ENCODE data around the gene MTHFD1L. TPM values are rescaled to one million over a fixed set of nuclear protein-coding genes. Genes with fewer than 3 reads are reported as not detected.

The MTHFD1L gene
- total RNA-seq, 8 experiments from 2014 or later = 23.0 to 82.3 (median 37.5) TPM

- H3K4me3 ChIP-seq = no peak overlapping the region
- H3K27ac ChIP-seq = no peak overlapping the region
- no peak for ATAC-seq (replicated peaks in 6 of 8)
- no peaks in the 10 kb centered on the region for H3K4me1 ChIP-seq (replicated peaks in 1 of 2)
- in situ Hi-C loops (cut with MboI; ENCODE audit: low pct_unique_long_range_greater_than_20kb in 2 of 9, low sequenced_read_pairs in 9 of 9, unreplicated experiment in 9 of 9) = no loop called here
- 68 to 100% (median 92%) methylated on average over 1 to 5 of the region's 6 CpGs; no CpG with 5 or more reads in 2 of the 10 experiments for WGBS, 10 experiments
Measured at GRCh38 chr6:150967381-150967780, 101.9 kb downstream of the MTHFD1L start.

GRCh38 chr6:150967910-150968309 is 102.4 kb downstream of the MTHFD1L start:
- no peak for ATAC-seq (replicated peaks in 6 of 8)
- no peaks in the 10 kb centered on the region for H3K4me1 ChIP-seq (replicated peaks in 1 of 2)
- WGBS, 10 experiments = 43 to 100% (median 92%) methylated on average over 1 to 8 of the region's 8 CpGs
- in situ Hi-C loops (cut with MboI; ENCODE audit: low pct_unique_long_range_greater_than_20kb in 2 of 9, low sequenced_read_pairs in 9 of 9, unreplicated experiment in 9 of 9) = no loop called here
- H3K27ac ChIP-seq = no peak overlapping the region
- H3K4me3 ChIP-seq = no peak overlapping the region

GRCh38 chr6:150969901-150970300 is 104.4 kb downstream of the MTHFD1L start:
- H3K4me1 ChIP-seq (replicated peaks in 1 of 2) = no peaks in the 10 kb centered on the region
- in situ Hi-C loops (cut with MboI; ENCODE audit: low pct_unique_long_range_greater_than_20kb in 2 of 9, low sequenced_read_pairs in 9 of 9, unreplicated experiment in 9 of 9) = no loop called here
- H3K27ac ChIP-seq = no peak overlapping the region
- 80 to 100% (median 96%) methylated on average over 1 to 4 of the region's 4 CpGs; no CpG with 5 or more reads in 2 of the 10 experiments for WGBS, 10 experiments
- ATAC-seq (replicated peaks in 6 of 8) = no peak
- H3K4me3 ChIP-seq = no peak overlapping the region

GRCh38 chr6:150971219-150971618 is 105.7 kb downstream of the MTHFD1L start:
- in situ Hi-C loops (cut with MboI; ENCODE audit: low pct_unique_long_range_greater_than_20kb in 2 of 9, low sequenced_read_pairs in 9 of 9, unreplicated experiment in 9 of 9) = no loop called here
- Histone ChIP-seq H3K27ac (no peak overlapping the region), H3K4me3 (no peak overlapping the region), H3K4me1 (replicated peaks in 1 of 2) (no peaks in the 10 kb centered on the region)
- 74 to 100% (median 90%) methylated on average over 1 to 7 of the region's 8 CpGs for WGBS, 10 experiments
- peak in 2 of 8 experiments; percentile 34 to 77 for ATAC-seq (replicated peaks in 6 of 8)

- in situ Hi-C loops (cut with MboI; ENCODE audit: low pct_unique_long_range_greater_than_20kb in 2 of 9, low sequenced_read_pairs in 9 of 9, unreplicated experiment in 9 of 9) = no loop called here
- ATAC-seq (replicated peaks in 6 of 8) = no peak
- no peaks in the 10 kb centered on the region for H3K4me1 ChIP-seq (replicated peaks in 1 of 2)
- no peak overlapping the region for H3K4me3 ChIP-seq
- H3K27ac ChIP-seq = no peak overlapping the region
- 65 to 100% (median 88%) methylated on average over 1 to 6 of the region's 6 CpGs for WGBS, 10 experiments
Measured at GRCh38 chr6:150975136-150975535, 109.6 kb downstream of the MTHFD1L start.

GRCh38 chr6:150977281-150977680 is 111.8 kb downstream of the MTHFD1L start:
- peak in 2 of 8 experiments; percentile 80 to 82 for ATAC-seq (replicated peaks in 6 of 8)
- 0 to 100% (median 89%) methylated on average over 1 to 2 of the region's 2 CpGs for WGBS, 10 experiments

GRCh38 chr6:150978624-150979023 is 113.1 kb downstream of the MTHFD1L start:
- H3K4me1 ChIP-seq (replicated peaks in 1 of 2) = no peaks in the 10 kb centered on the region
- peak in 3 of 8 experiments; percentile 62 to 76 (median 67) for ATAC-seq (replicated peaks in 6 of 8)
- in situ Hi-C loops (cut with MboI; ENCODE audit: low pct_unique_long_range_greater_than_20kb in 2 of 9, low sequenced_read_pairs in 9 of 9, unreplicated experiment in 9 of 9) = no loop called here
- no peak overlapping the region for H3K4me3 ChIP-seq
- WGBS, 10 experiments = 60 to 94% (median 92%) methylated on average over 2 to 8 of the region's 10 CpGs; no CpG with 5 or more reads in 4 of the 10 experiments
- no peak overlapping the region for H3K27ac ChIP-seq

More at GRCh38 chr6:150977281-150977680, 111.8 kb downstream of the MTHFD1L start:
- in situ Hi-C loops (cut with MboI; ENCODE audit: low pct_unique_long_range_greater_than_20kb in 2 of 9, low sequenced_read_pairs in 9 of 9, unreplicated experiment in 9 of 9) = no loop called here
- Histone ChIP-seq H3K27ac (no peak overlapping the region), H3K4me3 (no peak overlapping the region), H3K4me1 (replicated peaks in 1 of 2) (no peaks in the 10 kb centered on the region)

- Histone ChIP-seq H3K4me3 (no peak overlapping the region), H3K4me1 (replicated peaks in 1 of 2) (no peaks in the 10 kb centered on the region), H3K27ac (no peak overlapping the region)
- ATAC-seq (replicated peaks in 6 of 8) = no peak
- 17 to 100% (median 91%) methylated on average over 1 to 6 of the region's 6 CpGs; no CpG with 5 or more reads in 1 of the 10 experiments for WGBS, 10 experiments
- in situ Hi-C loops (cut with MboI; ENCODE audit: low pct_unique_long_range_greater_than_20kb in 2 of 9, low sequenced_read_pairs in 9 of 9, unreplicated experiment in 9 of 9) = no loop called here
Measured at GRCh38 chr6:150979826-150980350, 114.4 kb downstream of the MTHFD1L start.

GRCh38 chr6:150981095-150981494 is 115.6 kb downstream of the MTHFD1L start:
- in situ Hi-C loops (cut with MboI; ENCODE audit: low pct_unique_long_range_greater_than_20kb in 2 of 9, low sequenced_read_pairs in 9 of 9, unreplicated experiment in 9 of 9) = no loop called here
- no peak overlapping the region for H3K27ac ChIP-seq
- WGBS, 10 experiments = 57 to 97% (median 90%) methylated on average over 4 to 11 of the region's 11 CpGs; no CpG with 5 or more reads in 1 of the 10 experiments

GRCh38 chr6:150981669-150982068 is 116.2 kb downstream of the MTHFD1L start:
- 73 to 100% (median 92%) methylated on average over 1 to 2 of the region's 2 CpGs for WGBS, 10 experiments
- no peaks in the 10 kb centered on the region for H3K4me1 ChIP-seq (replicated peaks in 1 of 2)
- no peak overlapping the region for H3K4me3 ChIP-seq
- no peak for ATAC-seq (replicated peaks in 6 of 8)
- in situ Hi-C loops (cut with MboI; ENCODE audit: low pct_unique_long_range_greater_than_20kb in 2 of 9, low sequenced_read_pairs in 9 of 9, unreplicated experiment in 9 of 9) = no loop called here
- H3K27ac ChIP-seq = no peak overlapping the region

More at GRCh38 chr6:150981095-150981494, 115.6 kb downstream of the MTHFD1L start:
- Histone ChIP-seq H3K4me1 (replicated peaks in 1 of 2) (no peaks in the 10 kb centered on the region), H3K4me3 (no peak overlapping the region)
- ATAC-seq (replicated peaks in 6 of 8) = no peak

- Histone ChIP-seq H3K4me1 (replicated peaks in 1 of 2) (no peaks in the 10 kb centered on the region), H3K4me3 (no peak overlapping the region), H3K27ac (no peak overlapping the region)
- 83 to 100% (median 90%) methylated on average over 1 to 6 of the region's 7 CpGs; no CpG with 5 or more reads in 5 of the 10 experiments for WGBS, 10 experiments
- in situ Hi-C loops (cut with MboI; ENCODE audit: low pct_unique_long_range_greater_than_20kb in 2 of 9, low sequenced_read_pairs in 9 of 9, unreplicated experiment in 9 of 9) = no loop called here
- peak in 1 of 8 experiments; percentile 19 for ATAC-seq (replicated peaks in 6 of 8)
Measured at GRCh38 chr6:150987371-150987828, 121.9 kb downstream of the MTHFD1L start.

- Histone ChIP-seq H3K4me1 (replicated peaks in 1 of 2) (no peaks in the 10 kb centered on the region), H3K27ac (no peak overlapping the region), H3K4me3 (no peak overlapping the region)
- in situ Hi-C loops (cut with MboI; ENCODE audit: low pct_unique_long_range_greater_than_20kb in 2 of 9, low sequenced_read_pairs in 9 of 9, unreplicated experiment in 9 of 9) = no loop called here
- peak in 1 of 8 experiments; percentile 53 for ATAC-seq (replicated peaks in 6 of 8)
- WGBS, 10 experiments = 6 to 100% (median 82%) methylated on average over 2 to 5 of the region's 5 CpGs
Measured at GRCh38 chr6:150987855-150988464, 122.5 kb downstream of the MTHFD1L start.

GRCh38 chr6:150991487-150991886 is 126.0 kb downstream of the MTHFD1L start:
- H3K4me1 ChIP-seq (replicated peaks in 1 of 2) = no peaks in the 10 kb centered on the region
- peak in 2 of 8 experiments; percentile 28 to 31 for ATAC-seq (replicated peaks in 6 of 8)
- H3K4me3 ChIP-seq = no peak overlapping the region
- no peak overlapping the region for H3K27ac ChIP-seq
- in situ Hi-C loops (cut with MboI; ENCODE audit: low pct_unique_long_range_greater_than_20kb in 2 of 9, low sequenced_read_pairs in 9 of 9, unreplicated experiment in 9 of 9) = no loop called here
- 10 to 93% (median 75%) methylated on average over 1 to 3 of the region's 3 CpGs; no CpG with 5 or more reads in 2 of the 10 experiments for WGBS, 10 experiments
